GM23338 (cell line): ENCODE measurements around the gene DARS2. TPM values are rescaled to one million over a fixed set of nuclear protein-coding genes. Genes with fewer than 3 reads are reported as not detected.

Experiments used
- ATAC-seq: fragments of 200-7000 bp; cut with Tn5 transposase; 3 replicates; pipeline ENCODE4 v1.9.1; 2020
- DNase-seq: peaks from one replicate; pipeline ENCODE4 v3.0.0-alpha.2; 2015; ENCODE audit warnings: low spot score
- H2AFZ ChIP-seq: fragments of 200-600 bp; sonication (generic); 2 replicates; pipeline ENCODE4 v1.8.0; 2016; ENCODE audit warnings: antibody characterized with exemption, mild to moderate bottlenecking, moderate library complexity
- H3F3A ChIP-seq: fragments of 200-600 bp; sonication (generic); replicated peaks from 2 replicates; pipeline ENCODE4 v1.8.0; 2017; ENCODE audit warnings: antibody characterized with exemption, mixed run types, low read depth
- H3K27ac ChIP-seq: fragments of 200-600 bp; sonication (generic); 2 replicates; pipeline ENCODE4 v1.6.1; 2016; ENCODE audit warnings: low read depth
- H3K27me3 ChIP-seq: fragments of 200-600 bp; sonication (generic); 2 replicates; pipeline ENCODE4 v1.8.0; 2016; ENCODE audit warnings: mild to moderate bottlenecking, mixed run types, moderate library complexity; ENCODE audit not compliant: insufficient read depth
- H3K36me3 ChIP-seq: fragments of 200-600 bp; sonication (generic); 2 replicates; pipeline ENCODE4 v1.8.0; 2016; ENCODE audit warnings: mild to moderate bottlenecking; ENCODE audit not compliant: insufficient read depth
- H3K4me1 ChIP-seq: fragments of 200-600 bp; sonication (generic); 2 replicates; pipeline ENCODE4 v1.8.0; 2016; ENCODE audit warnings: mild to moderate bottlenecking, moderate library complexity; ENCODE audit not compliant: insufficient read depth
- H3K4me2 ChIP-seq: fragments of 200-600 bp; sonication (generic); 2 replicates; pipeline ENCODE4 v1.7.1; 2017; ENCODE audit warnings: mixed run types
- H3K4me3 ChIP-seq: fragments of 200-600 bp; sonication (generic); 2 replicates; pipeline ENCODE4 v1.6.1; 2016; ENCODE audit warnings: mixed run types
- H3K79me2 ChIP-seq: fragments of 200-600 bp; sonication (generic); replicated peaks from 2 replicates; pipeline ENCODE4 v1.8.0; 2017; ENCODE audit warnings: mild to moderate bottlenecking; ENCODE audit not compliant: insufficient read depth
- H3K9me2 ChIP-seq: fragments of 200-600 bp; sonication (generic); 2 replicates; pipeline ENCODE4 v1.8.0; 2017; ENCODE audit not compliant: insufficient read depth
- H4K20me1 ChIP-seq: fragments of 200-600 bp; sonication (generic); replicated peaks from 2 replicates; pipeline ENCODE4 v1.8.0; 2017; ENCODE audit warnings: mild to moderate bottlenecking; ENCODE audit not compliant: insufficient read depth
- H3K27ac Mint-ChIP-seq: 2 replicates; pipeline ENCODE4 v1.8.0; 2020; ENCODE audit warnings: inconsistent platforms, mild to moderate bottlenecking, moderate library complexity, mixed read lengths
- H3K27me3 Mint-ChIP-seq: 3 replicates; pipeline ENCODE4 v1.8.0; 2022; ENCODE audit warnings: low read depth, mild to moderate bottlenecking, moderate library complexity, mixed read lengths, inconsistent platforms; ENCODE audit not compliant: insufficient read depth, poor library complexity
- H3K36me3 Mint-ChIP-seq: 3 replicates; pipeline ENCODE4 v1.8.0; 2021; ENCODE audit warnings: low read depth, mild to moderate bottlenecking, inconsistent platforms, moderate library complexity, mixed read lengths
- H3K4me1 Mint-ChIP-seq: 3 replicates; pipeline ENCODE4 v1.8.0; 2020; ENCODE audit warnings: mild to moderate bottlenecking, inconsistent platforms, mixed read lengths
- H3K4me3 Mint-ChIP-seq: 3 replicates; pipeline ENCODE4 v1.8.0; 2021; ENCODE audit warnings: moderate library complexity, mild to moderate bottlenecking, inconsistent platforms, mixed read lengths
- H3K9me3 Mint-ChIP-seq: 3 replicates; pipeline ENCODE4 v1.8.0; 2020; ENCODE audit warnings: moderate library complexity, mild to moderate bottlenecking, inconsistent platforms, mixed read lengths
- CREB1 ChIP-seq: fragments of 250-450 bp; sonication (Bioruptor Pico); IDR thresholded peaks from 2 replicates; pipeline ENCODE4 v1.5.0; 2020; ENCODE audit warnings: low read depth, mild to moderate bottlenecking, moderate library complexity
- ETS1 ChIP-seq: IDR thresholded peaks from 2 replicates; pipeline ENCODE4 v1.6.1; 2016; ENCODE audit warnings: antibody characterized with exemption
- EZH2phosphoT487 ChIP-seq: fragments of 200-600 bp; sonication (generic); IDR thresholded peaks from one replicate; pipeline ENCODE4 v1.8.1; 2018; ENCODE audit warnings: antibody characterized with exemption; ENCODE audit not compliant: unreplicated experiment
- JUNB ChIP-seq: IDR thresholded peaks from one replicate; pipeline ENCODE4 v1.6.1; 2016; ENCODE audit warnings: antibody characterized with exemption; ENCODE audit not compliant: unreplicated experiment
- NANOG ChIP-seq: IDR thresholded peaks from 2 replicates; pipeline ENCODE4 v1.6.1; 2016; ENCODE audit warnings: antibody characterized with exemption, borderline replicate concordance
- POLR2AphosphoS5 ChIP-seq: IDR thresholded peaks from 2 replicates; pipeline ENCODE4 v1.6.1; 2016; ENCODE audit warnings: antibody characterized with exemption, low read depth
- STAT1 ChIP-seq: IDR thresholded peaks from one replicate; pipeline ENCODE4 v1.6.1; 2016; ENCODE audit warnings: antibody characterized with exemption; ENCODE audit not compliant: unreplicated experiment
- ZNF114 ChIP-seq: fragments of 250-450 bp; sonication (Bioruptor Pico); IDR thresholded peaks from 2 replicates; pipeline ENCODE4 v1.5.0; 2020; ENCODE audit warnings: mild to moderate bottlenecking, moderate library complexity
- ZNF331 ChIP-seq: fragments of 250-450 bp; sonication (Bioruptor Pico); IDR thresholded peaks from 2 replicates; pipeline ENCODE4 v1.5.0; 2020; ENCODE audit warnings: low read depth, mild to moderate bottlenecking, moderate library complexity
- polyA plus RNA-seq: library from polyadenylated mRNA; unstranded; fragments of >200 nt; fragmentation: Nextera tagmentation; extraction: Ambion mirVana; gene quantifications from 2 replicates; pipeline ENCODE4 v1.2.1, GENCODE V29; 2016
- total RNA-seq: library from RNA; depleted of rRNA; stranded (reverse); fragments of >200 nt; shearing (Covaris generic); gene quantifications from 2 replicates; pipeline ENCODE4 v1.2.3, GENCODE V29; 2014
- TF ChIP-seq, protein P1 (sequence below): fragments of 250-450 bp; sonication (Bioruptor Pico); IDR thresholded peaks from 2 replicates; pipeline ENCODE4 v1.5.0; 2020; ENCODE audit warnings: mild to moderate bottlenecking, moderate library complexity

DARS2 gene
- total and polyA plus RNA-seq, 2 experiments from 2014 or later: 18.1 to 41.1 TPM

GRCh38 chr1:173832748-173833147 lies 8.3 kb downstream of the DARS2 start (continued):
- TF ChIP-seq, protein P1, sequence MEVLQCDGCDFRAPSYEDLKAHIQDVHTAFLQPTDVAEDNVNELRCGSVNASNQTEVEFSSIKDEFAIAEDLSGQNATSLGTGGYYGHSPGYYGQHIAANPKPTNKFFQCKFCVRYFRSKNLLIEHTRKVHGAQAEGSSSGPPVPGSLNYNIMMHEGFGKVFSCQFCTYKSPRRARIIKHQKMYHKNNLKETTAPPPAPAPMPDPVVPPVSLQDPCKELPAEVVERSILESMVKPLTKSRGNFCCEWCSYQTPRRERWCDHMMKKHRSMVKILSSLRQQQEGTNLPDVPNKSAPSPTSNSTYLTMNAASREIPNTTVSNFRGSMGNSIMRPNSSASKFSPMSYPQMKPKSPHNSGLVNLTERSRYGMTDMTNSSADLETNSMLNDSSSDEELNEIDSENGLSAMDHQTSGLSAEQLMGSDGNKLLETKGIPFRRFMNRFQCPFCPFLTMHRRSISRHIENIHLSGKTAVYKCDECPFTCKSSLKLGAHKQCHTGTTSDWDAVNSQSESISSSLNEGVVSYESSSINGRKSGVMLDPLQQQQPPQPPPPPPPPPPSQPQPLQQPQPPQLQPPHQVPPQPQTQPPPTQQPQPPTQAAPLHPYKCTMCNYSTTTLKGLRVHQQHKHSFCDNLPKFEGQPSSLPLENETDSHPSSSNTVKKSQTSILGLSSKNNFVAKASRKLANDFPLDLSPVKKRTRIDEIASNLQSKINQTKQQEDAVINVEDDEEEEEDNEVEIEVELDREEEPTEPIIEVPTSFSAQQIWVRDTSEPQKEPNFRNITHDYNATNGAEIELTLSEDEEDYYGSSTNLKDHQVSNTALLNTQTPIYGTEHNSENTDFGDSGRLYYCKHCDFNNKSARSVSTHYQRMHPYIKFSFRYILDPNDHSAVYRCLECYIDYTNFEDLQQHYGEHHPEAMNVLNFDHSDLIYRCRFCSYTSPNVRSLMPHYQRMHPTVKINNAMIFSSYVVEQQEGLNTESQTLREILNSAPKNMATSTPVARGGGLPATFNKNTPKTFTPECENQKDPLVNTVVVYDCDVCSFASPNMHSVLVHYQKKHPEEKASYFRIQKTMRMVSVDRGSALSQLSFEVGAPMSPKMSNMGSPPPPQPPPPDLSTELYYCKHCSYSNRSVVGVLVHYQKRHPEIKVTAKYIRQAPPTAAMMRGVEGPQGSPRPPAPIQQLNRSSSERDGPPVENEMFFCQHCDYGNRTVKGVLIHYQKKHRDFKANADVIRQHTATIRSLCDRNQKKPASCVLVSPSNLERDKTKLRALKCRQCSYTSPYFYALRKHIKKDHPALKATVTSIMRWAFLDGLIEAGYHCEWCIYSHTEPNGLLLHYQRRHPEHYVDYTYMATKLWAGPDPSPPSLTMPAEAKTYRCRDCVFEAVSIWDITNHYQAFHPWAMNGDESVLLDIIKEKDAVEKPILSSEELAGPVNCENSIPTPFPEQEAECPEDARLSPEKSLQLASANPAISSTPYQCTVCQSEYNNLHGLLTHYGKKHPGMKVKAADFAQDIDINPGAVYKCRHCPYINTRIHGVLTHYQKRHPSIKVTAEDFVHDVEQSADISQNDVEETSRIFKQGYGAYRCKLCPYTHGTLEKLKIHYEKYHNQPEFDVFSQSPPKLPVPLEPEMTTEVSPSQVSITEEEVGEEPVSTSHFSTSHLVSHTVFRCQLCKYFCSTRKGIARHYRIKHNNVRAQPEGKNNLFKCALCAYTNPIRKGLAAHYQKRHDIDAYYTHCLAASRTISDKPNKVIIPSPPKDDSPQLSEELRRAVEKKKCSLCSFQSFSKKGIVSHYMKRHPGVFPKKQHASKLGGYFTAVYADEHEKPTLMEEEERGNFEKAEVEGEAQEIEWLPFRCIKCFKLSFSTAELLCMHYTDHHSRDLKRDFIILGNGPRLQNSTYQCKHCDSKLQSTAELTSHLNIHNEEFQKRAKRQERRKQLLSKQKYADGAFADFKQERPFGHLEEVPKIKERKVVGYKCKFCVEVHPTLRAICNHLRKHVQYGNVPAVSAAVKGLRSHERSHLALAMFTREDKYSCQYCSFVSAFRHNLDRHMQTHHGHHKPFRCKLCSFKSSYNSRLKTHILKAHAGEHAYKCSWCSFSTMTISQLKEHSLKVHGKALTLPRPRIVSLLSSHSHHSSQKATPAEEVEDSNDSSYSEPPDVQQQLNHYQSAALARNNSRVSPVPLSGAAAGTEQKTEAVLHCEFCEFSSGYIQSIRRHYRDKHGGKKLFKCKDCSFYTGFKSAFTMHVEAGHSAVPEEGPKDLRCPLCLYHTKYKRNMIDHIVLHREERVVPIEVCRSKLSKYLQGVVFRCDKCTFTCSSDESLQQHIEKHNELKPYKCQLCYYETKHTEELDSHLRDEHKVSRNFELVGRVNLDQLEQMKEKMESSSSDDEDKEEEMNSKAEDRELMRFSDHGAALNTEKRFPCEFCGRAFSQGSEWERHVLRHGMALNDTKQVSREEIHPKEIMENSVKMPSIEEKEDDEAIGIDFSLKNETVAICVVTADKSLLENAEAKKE: no peak
- no peak for TF ChIP-seq STAT1
- no peak for TF ChIP-seq CREB1
- TF ChIP-seq JUNB: no peak

DNA sequence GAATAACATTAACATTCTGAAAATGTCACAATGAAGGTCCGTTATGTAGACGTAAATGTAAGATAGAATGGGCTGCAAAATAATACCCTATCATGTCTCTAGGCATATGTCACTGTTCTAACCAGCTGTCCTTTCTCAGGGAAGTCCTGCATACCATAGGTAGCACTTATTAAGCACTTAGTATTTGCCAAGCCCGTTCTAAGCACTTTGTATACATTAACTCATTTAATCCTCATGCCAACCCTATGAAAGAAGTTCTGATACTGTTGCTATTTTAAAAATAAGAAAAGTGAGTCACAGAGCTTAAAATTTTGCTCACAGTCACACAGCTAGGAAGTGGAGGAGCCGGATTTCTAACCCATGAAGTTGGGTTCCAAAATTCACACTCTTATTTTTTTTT lies 27.6 kb downstream of the DARS2 start:
- Histone ChIP-seq H3K4me2 (no peak overlapping the region), H3K9me2 (no peaks in the 10 kb centered on the region), H4K20me1 (no peaks in the 10 kb centered on the region), H3F3A (0 out of 2 replicates have a peak, but pooled peaks cover 3% of the 10 kb centered on the region), H3K4me3 (no peak overlapping the region), H3K36me3 (no peaks in the 10 kb centered on the region), H3K79me2 (0 out of 2 replicates have a peak, but pooled peaks cover 4% of the 10 kb centered on the region), H2AFZ (no peak overlapping the region), H3K4me1 (peaks cover 11% of the 10 kb centered on the region), H3K27me3 (no peaks in the 10 kb centered on the region), H3K27ac (peak overlapping the region; percentile 86)
- no peak overlapping the region for H3K4me3 Mint-ChIP-seq
- H3K27me3 Mint-ChIP-seq: peaks cover 8% of the 10 kb centered on the region
- no peak overlapping the region for H3K27ac Mint-ChIP-seq
- ATAC-seq (no peak), DNase-seq (no peak)
- peaks cover 57% of the 10 kb centered on the region for H3K36me3 Mint-ChIP-seq
- peaks cover 14% of the 10 kb centered on the region for H3K4me1 Mint-ChIP-seq
- H3K9me3 Mint-ChIP-seq: no peaks in the 10 kb centered on the region; the same call in 2 of the 3 replicates
- TF ChIP-seq JUNB: no peak
- TF ChIP-seq ETS1: no peak
- no peak for TF ChIP-seq POLR2AphosphoS5
- no peak for TF ChIP-seq ZNF331 (CRISPR knock-in tag)
- TF ChIP-seq ZNF114 (CRISPR knock-in tag): no peak
- no peak for TF ChIP-seq NANOG
- no peak for TF ChIP-seq EZH2phosphoT487
- TF ChIP-seq, protein P1: no peak
